ENCODE data around the gene UNC5C. TPM values are rescaled to one million over a fixed set of nuclear protein-coding genes. Genes with fewer than 3 reads are reported as not detected.

Gene UNC5C
- total and polyA plus RNA-seq, 9 donors, result 0.45 to 1.3 (median 0.80) TPM

DNA sequence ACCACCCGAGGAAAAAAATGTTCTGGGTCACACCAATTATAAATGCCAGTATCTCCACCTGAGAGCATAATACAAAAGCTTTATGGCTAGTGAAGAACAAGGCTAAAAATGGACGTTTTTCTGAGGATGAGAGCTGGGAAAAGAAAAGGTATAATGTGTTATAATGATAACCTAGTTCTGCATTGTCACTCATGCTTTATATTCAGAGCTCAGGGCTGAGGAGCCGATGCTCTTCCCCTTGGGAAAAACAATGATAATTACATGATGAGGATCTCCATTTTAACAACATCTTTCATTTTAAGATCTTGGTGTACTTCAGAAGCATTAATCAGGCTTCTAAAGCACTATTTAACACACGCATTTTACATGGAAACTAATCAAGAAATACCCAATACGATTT lies 333.7 kb downstream of the UNC5C start:
- Histone ChIP-seq H3K27ac (ENCODE audit: low read length) (no peak overlapping the region), H3K36me3 (ENCODE audit: control insufficient read depth, insufficient read depth, low read length) (no peaks in the 10 kb centered on the region), H3K27me3 (ENCODE audit: control insufficient read depth, insufficient read depth, low read length) (no peaks in the 10 kb centered on the region), H3K4me3 (ENCODE audit: low read length) (no peak overlapping the region), H3K9me3 (replicated peaks; ENCODE audit: control insufficient read depth, low read depth, low read length) (no peaks in the 10 kb centered on the region), H3K4me1 (ENCODE audit: control insufficient read depth, insufficient read depth, low read length) (no peaks in the 10 kb centered on the region)
- no CpG with 5 or more reads among the region's 5 CpGs for WGBS (ENCODE audit: insufficient coverage)
- no peak for DNase-seq

DNA sequence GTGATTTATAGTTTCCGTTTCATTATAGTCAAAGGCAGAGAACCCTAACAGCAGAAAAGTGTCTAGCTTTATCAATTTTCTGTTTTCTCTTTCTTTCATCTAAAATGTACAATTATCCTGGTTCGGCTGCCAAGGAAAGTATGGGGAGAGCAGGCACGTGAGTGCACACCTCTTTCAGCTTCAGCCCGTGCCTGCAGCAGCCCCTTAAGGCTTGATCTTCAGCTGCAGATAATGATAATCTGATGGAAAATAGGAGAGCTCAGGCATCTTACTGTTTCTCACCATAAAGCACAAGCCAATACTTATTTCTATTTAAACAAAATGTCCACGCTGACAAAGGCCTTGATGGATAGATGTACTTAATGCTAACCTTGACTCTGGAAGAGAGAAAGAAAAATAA lies 334.4 kb downstream of the UNC5C start:
- H3K4me3 ChIP-seq (ENCODE audit: low read length), result no peak overlapping the region
- no peaks in the 10 kb centered on the region for H3K27me3 ChIP-seq (ENCODE audit: control insufficient read depth, insufficient read depth, low read length)
- no peak overlapping the region for H3K27ac ChIP-seq (ENCODE audit: low read length)
- no peak for DNase-seq
- no peaks in the 10 kb centered on the region for H3K4me1 ChIP-seq (ENCODE audit: control insufficient read depth, insufficient read depth, low read length)
- no peaks in the 10 kb centered on the region for H3K36me3 ChIP-seq (ENCODE audit: control insufficient read depth, insufficient read depth, low read length)
- no CpG with 5 or more reads among the region's 5 CpGs for WGBS (ENCODE audit: insufficient coverage)
- H3K9me3 ChIP-seq (replicated peaks; ENCODE audit: control insufficient read depth, low read depth, low read length), result no peaks in the 10 kb centered on the region

DNA sequence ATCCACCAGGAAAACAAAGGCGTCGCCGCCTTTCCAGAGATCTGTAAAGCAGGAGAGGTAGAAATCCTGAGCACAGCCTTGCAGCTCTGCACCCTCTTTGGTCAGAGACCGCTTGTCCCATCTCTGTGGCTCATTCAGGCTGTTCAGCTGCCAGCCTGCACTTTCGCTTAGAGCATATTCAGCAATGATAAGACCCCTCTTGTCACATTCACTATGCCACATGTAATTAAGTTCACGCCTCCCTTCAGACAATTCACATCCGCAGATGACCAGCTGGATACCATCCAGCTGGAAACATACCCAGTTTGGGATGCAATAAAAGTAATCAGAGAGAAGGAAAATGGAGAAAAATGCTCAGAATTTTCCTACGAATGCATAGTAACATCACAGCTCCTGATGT lies 335.4 kb downstream of the UNC5C start:
- Histone ChIP-seq H3K27me3 (ENCODE audit: control insufficient read depth, insufficient read depth, low read length) (no peaks in the 10 kb centered on the region), H3K27ac (ENCODE audit: low read length) (no peak overlapping the region), H3K4me1 (ENCODE audit: control insufficient read depth, insufficient read depth, low read length) (no peaks in the 10 kb centered on the region), H3K4me3 (ENCODE audit: low read length) (no peak overlapping the region), H3K36me3 (ENCODE audit: control insufficient read depth, insufficient read depth, low read length) (no peaks in the 10 kb centered on the region), H3K9me3 (replicated peaks; ENCODE audit: control insufficient read depth, low read depth, low read length) (no peaks in the 10 kb centered on the region)
- DNase-seq, result peak; percentile 17
- 62% methylated on average over 4 of the region's 8 CpGs for WGBS (ENCODE audit: insufficient coverage)

DNA sequence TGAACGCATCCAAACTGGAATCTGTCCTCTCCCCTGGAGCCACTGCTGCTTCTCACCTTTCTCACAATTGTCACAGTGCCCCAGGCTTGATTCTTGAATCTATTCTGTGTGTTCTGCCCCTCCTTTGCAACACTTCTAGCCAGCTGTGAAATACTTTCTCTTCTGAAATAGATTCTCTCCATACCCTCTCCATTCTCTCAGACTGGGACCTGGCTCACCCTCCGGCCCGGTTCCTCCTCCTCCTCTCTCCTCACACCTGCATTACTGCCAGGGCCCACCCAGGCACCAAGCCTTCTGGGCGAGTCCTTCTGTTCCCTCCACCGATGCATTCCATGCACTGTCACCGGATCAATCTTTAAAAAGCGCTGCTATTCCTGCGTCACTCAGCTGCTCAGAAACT lies 336.1 kb downstream of the UNC5C start:
- Histone ChIP-seq H3K4me1 (ENCODE audit: control insufficient read depth, insufficient read depth, low read length) (no peaks in the 10 kb centered on the region), H3K27ac (ENCODE audit: low read length) (no peak overlapping the region), H3K9me3 (replicated peaks; ENCODE audit: control insufficient read depth, low read depth, low read length) (no peaks in the 10 kb centered on the region), H3K4me3 (ENCODE audit: low read length) (no peak overlapping the region), H3K27me3 (ENCODE audit: control insufficient read depth, insufficient read depth, low read length) (no peaks in the 10 kb centered on the region), H3K36me3 (ENCODE audit: control insufficient read depth, insufficient read depth, low read length) (no peaks in the 10 kb centered on the region)
- no peak for DNase-seq
- 85% methylated on average over 7 of the region's 8 CpGs for WGBS (ENCODE audit: insufficient coverage)

DNA sequence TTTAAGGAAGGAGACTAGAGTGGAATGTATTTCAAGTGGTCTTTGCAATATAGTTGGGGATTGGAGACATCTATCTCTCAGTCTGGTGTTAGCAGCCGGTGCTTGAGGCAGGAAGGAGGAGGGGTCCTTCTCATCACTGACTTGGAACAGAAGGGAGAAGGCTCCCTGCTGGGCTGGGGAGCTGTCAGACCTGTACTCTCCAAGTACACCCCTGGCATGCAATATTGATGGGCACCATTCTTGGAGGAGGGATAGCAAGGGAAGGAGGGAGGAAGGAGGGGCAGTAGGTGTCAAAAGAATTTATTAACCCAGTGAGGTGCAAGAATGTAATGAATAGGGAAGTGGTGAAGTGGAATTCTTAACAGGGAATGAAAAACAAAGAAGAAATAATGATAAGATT lies 338.8 kb downstream of the UNC5C start:
- no peaks in the 10 kb centered on the region for H3K4me1 ChIP-seq (ENCODE audit: control insufficient read depth, insufficient read depth, low read length)
- H3K4me3 ChIP-seq (ENCODE audit: low read length), result no peak overlapping the region
- DNase-seq, result no peak
- no peaks in the 10 kb centered on the region for H3K36me3 ChIP-seq (ENCODE audit: control insufficient read depth, insufficient read depth, low read length)
- H3K27ac ChIP-seq (ENCODE audit: low read length), result no peak overlapping the region
- H3K9me3 ChIP-seq (replicated peaks; ENCODE audit: control insufficient read depth, low read depth, low read length), result no peaks in the 10 kb centered on the region
- no CpG with 5 or more reads among the region's 1 CpG for WGBS (ENCODE audit: insufficient coverage)
- H3K27me3 ChIP-seq (ENCODE audit: control insufficient read depth, insufficient read depth, low read length), result no peaks in the 10 kb centered on the region

DNA sequence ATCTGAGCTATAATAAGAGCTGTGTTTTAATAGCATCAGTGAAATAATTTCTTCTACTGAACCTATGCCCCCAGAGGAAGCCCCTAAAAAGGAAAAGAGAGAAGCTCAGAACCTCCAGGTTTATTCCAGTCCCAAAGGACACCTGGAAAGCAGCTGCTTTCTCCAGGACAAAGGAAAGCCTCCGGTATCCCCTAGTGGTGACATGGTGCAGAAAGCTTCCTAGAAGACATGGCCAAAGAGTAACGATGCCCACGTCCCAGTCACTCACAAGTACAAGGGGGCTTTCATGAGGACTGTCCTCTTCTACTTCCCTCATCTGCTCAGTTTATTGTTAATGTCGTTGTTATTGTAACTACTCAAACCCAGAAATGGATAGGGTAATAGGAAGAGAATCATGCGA lies 343.9 kb downstream of the UNC5C start:
- no peaks in the 10 kb centered on the region for H3K36me3 ChIP-seq (ENCODE audit: control insufficient read depth, insufficient read depth, low read length)
- H3K4me1 ChIP-seq (ENCODE audit: control insufficient read depth, insufficient read depth, low read length), result no peaks in the 10 kb centered on the region
- no peak overlapping the region for H3K4me3 ChIP-seq (ENCODE audit: low read length)
- no peak for DNase-seq
- no peaks in the 10 kb centered on the region for H3K27me3 ChIP-seq (ENCODE audit: control insufficient read depth, insufficient read depth, low read length)
- H3K9me3 ChIP-seq (replicated peaks; ENCODE audit: control insufficient read depth, low read depth, low read length), result no peaks in the 10 kb centered on the region
- no peak overlapping the region for H3K27ac ChIP-seq (ENCODE audit: low read length)
- 20% methylated on average over 1 of the region's 5 CpGs for WGBS (ENCODE audit: insufficient coverage)

DNA sequence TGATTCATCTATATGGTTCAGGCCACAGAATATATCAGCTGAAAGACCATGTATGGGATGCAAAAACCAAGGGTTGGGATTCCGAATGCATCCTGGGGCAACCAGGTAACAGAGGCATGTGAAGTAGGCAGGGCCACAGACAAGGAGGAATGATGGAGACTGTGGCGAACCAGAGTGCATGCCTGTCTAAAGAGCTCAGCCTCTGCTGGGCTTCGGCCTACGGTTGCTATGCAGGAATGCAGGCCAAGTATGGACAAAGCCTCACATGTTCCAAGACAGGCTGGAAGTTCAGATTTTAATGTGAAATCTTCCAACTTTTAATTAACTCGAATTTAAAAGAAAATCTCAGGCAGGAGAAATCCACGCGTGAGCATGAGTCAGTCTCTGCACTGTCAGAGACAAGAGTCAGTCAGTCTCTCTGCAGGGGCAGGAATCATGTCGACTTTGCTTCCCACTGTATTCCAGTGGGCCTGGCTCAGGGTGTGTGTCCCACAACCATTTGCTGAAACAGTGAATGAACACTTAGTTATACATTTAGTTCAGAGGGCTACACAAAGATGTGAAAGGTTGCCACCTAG lies 344.4 kb downstream of the UNC5C start:
- no peaks in the 10 kb centered on the region for H3K4me1 ChIP-seq (ENCODE audit: control insufficient read depth, insufficient read depth, low read length)
- peak; percentile 33 for DNase-seq
- 73% methylated on average over 7 of the region's 8 CpGs for WGBS (ENCODE audit: insufficient coverage)
- no peaks in the 10 kb centered on the region for H3K36me3 ChIP-seq (ENCODE audit: control insufficient read depth, insufficient read depth, low read length)
- no peaks in the 10 kb centered on the region for H3K9me3 ChIP-seq (replicated peaks; ENCODE audit: control insufficient read depth, low read depth, low read length)
- H3K27ac ChIP-seq (ENCODE audit: low read length), result no peak overlapping the region
- no peaks in the 10 kb centered on the region for H3K27me3 ChIP-seq (ENCODE audit: control insufficient read depth, insufficient read depth, low read length)
- H3K4me3 ChIP-seq (ENCODE audit: low read length), result no peak overlapping the region

DNA sequence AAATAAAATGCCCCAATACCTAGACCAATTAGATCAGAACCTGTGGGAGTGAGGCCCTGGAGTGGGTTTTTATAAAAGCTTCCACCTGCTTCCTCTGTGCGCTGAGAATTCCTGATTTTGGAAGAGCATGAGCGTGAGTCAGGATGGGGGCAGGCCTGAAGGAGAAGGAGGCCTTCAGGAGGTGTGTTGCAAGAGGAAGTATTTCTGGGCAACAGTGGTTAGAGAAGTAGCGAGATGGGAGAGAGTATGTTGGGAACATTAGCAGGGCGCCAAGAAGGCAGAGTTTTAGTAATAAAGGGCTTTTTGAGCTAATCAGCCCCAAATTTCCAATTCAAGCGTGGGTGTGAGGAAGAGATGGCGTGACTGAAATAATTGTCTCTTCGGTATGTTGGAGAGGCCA lies 349.8 kb downstream of the UNC5C start:
- H3K4me1 ChIP-seq (ENCODE audit: control insufficient read depth, insufficient read depth, low read length), result peaks cover 1% of the 10 kb centered on the region
- H3K9me3 ChIP-seq (replicated peaks; ENCODE audit: control insufficient read depth, low read depth, low read length), result no peaks in the 10 kb centered on the region
- no peak overlapping the region for H3K27ac ChIP-seq (ENCODE audit: low read length)
- H3K4me3 ChIP-seq (ENCODE audit: low read length), result no peak overlapping the region
- 72% methylated on average over 3 of the region's 7 CpGs for WGBS (ENCODE audit: insufficient coverage)
- no peaks in the 10 kb centered on the region for H3K36me3 ChIP-seq (ENCODE audit: control insufficient read depth, insufficient read depth, low read length)
- DNase-seq, result no peak
- H3K27me3 ChIP-seq (ENCODE audit: control insufficient read depth, insufficient read depth, low read length), result no peaks in the 10 kb centered on the region

DNA sequence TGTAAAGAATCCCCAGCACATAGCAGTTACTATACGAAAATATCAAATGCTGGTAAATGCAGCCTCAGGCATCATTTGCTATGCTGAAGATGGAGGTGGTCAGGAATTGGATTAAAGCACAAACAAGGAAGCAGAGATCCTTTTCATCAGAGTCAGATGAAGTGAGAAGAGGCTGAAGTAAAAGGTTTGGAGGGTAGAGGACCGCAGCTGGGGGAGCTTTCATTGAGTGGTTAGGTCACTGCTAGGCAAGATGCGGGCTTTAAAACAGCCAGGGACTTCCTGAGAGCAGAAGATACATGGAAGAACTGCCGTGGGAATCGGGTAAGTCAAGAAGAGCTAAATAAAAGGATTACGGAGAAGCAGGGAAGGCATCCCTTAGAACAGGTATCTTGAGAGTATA lies 351.4 kb downstream of the UNC5C start:
- H3K27ac ChIP-seq (ENCODE audit: low read length), result no peak overlapping the region
- no peaks in the 10 kb centered on the region for H3K9me3 ChIP-seq (replicated peaks; ENCODE audit: control insufficient read depth, low read depth, low read length)
- H3K4me1 ChIP-seq (ENCODE audit: control insufficient read depth, insufficient read depth, low read length), result peaks cover 11% of the 10 kb centered on the region
- 58% methylated on average over 2 of the region's 6 CpGs for WGBS (ENCODE audit: insufficient coverage)
- H3K4me3 ChIP-seq (ENCODE audit: low read length), result no peak overlapping the region
- no peaks in the 10 kb centered on the region for H3K36me3 ChIP-seq (ENCODE audit: control insufficient read depth, insufficient read depth, low read length)
- no peak for DNase-seq
- no peaks in the 10 kb centered on the region for H3K27me3 ChIP-seq (ENCODE audit: control insufficient read depth, insufficient read depth, low read length)

DNA sequence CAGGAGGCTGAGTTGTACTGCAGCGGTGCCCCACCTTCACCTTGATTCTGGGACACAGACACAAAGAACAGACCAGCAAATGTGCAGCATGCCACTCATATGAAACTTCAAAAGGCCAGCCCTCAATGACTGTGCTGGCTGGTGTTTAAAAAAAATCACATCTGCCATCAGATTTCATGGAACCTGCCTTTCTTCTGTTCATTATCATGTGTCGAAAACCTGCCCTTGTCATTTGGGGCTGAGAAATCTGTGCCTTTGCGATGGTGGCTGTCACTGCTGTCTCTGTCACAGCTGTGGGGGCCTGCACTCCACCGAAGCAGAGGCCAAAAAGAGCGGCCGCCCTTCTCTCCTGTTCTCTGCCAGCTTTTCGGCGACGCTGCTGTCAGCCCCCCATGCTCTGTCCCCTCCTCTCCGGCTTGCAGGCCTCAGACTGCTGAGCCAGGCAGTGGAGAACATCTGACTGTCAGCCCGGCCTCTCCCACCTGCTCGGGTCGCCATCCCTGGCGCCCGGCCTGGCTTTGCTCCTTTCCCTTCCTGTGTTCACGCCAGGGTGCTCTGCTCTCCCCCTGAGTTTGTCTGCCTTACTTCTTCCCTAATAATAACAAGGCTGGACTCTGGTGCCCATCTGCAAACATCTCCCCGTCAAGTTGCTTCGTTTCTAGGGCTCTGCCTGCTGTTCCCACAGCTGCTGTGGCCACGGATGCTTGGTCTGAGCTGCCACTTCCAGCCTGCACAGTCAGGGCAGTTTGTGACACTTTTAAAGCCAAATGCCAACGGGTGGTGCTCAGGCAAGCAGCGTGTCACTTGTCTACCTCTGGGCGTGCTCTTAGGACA lies 355.2 kb downstream of the UNC5C start:
- no peaks in the 10 kb centered on the region for H3K9me3 ChIP-seq (replicated peaks; ENCODE audit: control insufficient read depth, low read depth, low read length)
- DNase-seq, result peak; percentile 32
- no peaks in the 10 kb centered on the region for H3K36me3 ChIP-seq (ENCODE audit: control insufficient read depth, insufficient read depth, low read length)
- no peak overlapping the region for H3K27ac ChIP-seq (ENCODE audit: low read length)
- 41% methylated on average over 19 of the region's 22 CpGs for WGBS (ENCODE audit: insufficient coverage)
- H3K4me1 ChIP-seq (ENCODE audit: control insufficient read depth, insufficient read depth, low read length), result peaks cover 11% of the 10 kb centered on the region
- H3K4me3 ChIP-seq (ENCODE audit: low read length), result no peak overlapping the region
- no peaks in the 10 kb centered on the region for H3K27me3 ChIP-seq (ENCODE audit: control insufficient read depth, insufficient read depth, low read length)

All from muscle of leg (tissue), 11 donors.